ENCODE data around the gene COL25A1.

COL25A1 gene

DNA sequence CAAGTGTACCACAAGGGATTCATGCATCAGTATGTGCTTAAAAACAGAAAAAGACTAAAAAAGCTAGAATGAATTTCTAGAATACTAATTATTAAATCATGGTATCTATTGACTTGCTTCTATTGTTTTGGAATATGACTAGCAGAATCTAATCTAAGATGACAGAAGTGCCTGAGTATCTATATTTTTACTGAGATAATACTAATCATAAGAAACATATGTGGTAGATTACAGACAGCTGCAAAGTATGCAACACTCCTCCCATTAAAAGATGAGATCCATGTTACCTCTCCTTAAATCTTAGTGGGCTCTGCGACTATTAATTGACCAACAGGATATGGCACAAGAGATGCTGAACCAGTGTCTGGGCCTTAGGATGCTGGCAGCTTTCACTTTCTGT lies 89.4 kb downstream of the COL25A1 start:
- no peak for DNase-seq

DNA sequence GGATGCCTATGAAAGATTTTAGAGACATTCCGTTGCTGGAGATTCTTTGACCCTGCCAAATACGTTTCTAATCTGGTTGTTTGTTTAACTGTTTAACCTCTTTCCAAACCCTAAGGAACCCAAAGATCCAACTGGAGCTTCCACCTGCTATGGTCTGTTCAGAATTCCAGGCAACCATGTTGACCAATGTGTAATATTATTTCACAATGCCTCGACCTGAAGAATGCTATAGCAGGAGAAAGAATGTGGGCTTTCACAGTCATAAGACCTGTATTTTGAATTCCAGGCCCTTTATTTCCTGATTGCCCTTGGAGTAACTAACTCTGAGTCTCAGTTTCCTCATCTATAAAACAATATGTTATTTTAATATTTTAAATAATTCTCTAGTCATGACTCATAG lies 90.8 kb downstream of the COL25A1 start:
- DNase-seq, result no peak

DNA sequence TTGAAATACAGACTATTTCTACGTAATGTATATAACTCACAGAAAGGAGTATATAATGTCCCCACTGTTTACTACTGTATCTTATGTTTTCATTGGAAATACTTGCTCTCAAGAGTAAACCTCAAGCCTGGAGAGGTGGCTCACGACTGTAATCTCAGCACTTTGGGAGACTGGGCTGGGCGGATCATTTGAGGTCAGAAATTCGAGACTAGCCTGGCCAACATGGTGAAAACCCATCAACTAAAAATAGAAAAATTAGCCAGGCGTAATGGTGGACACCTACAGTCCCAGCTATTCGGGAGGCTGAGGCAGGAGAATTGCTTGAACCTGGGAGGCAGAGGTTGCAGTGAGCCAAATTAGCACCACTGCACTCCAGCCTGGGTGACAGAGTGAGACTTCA lies 92.8 kb downstream of the COL25A1 start:
- DNase-seq, result no peak

DNA sequence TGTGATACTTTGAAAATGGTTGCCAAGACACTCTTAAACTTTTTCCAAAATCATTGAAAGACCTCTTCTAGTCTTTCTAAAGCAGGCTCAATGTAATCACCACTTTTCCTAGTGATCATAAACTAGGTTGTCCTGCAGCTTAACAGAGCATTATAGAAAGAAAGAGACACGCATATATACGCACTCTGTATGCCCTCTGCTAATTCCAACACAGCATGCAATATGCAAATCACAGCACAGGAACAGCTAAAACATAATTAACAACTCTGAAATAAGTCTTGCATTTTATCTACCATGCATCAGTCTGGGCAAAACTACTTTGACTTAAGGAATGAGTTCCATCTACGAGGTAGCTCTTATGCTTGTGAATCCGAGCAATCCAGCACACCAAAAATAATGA lies 94.6 kb downstream of the COL25A1 start:
- no peak for DNase-seq

DNA sequence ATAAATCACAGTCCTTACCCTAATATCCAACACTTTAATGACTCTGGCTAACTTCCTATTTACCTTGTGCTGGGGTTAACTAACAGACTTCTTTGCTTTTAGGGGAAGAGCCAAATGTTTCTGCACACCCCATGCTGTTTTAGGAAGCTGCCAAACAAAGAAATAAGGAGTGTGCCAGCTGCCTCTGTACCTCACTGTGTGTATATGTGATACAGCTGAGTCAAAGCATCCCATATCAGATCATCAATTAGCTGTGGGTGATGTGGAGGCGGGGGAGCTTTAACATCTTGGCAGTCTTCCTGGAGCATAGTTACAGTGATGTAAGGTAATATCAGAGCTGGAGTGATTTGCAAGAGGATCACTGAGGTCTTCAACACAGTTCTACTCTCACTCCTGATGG lies 95.4 kb downstream of the COL25A1 start:
- DNase-seq, result no peak

DNA sequence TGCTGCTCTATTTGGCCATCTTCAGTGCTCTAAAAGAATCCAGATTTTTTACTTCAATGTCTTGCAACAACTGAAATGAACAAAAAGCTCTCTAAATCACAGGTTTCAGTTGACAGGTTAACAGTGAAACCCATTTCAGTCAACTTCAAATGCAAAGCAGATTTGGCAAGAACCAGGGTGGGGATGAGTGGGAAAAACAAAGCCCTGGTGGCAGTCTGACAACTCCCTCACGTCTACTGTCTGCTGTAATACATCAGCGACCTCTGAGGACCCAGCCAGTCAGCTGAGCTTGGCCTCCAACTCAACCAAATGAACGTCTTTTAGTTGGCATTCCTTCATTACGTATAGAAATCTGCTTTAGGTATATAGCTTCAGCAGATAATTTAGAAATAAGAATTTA lies 95.8 kb downstream of the COL25A1 start:
- no peak for DNase-seq

DNA sequence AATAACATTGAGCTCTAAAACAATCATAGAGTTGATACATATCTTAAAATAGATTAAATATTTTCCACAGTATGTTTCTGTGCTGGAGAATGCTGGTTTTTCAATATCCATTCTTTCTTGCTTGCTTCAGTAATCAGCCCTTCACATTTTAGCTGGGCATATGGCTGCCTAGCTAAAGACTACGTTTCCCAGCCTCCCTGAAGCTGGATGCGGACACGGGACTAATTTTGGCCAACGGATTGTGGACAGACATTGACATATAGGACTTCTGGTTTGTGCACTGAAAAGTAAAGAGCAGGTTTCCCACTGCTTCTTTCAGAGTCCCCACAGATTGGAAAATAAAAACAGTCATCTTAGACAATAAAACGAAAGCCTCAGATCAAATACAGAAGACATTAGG lies 97.3 kb downstream of the COL25A1 start:
- DNase-seq, result no peak

DNA sequence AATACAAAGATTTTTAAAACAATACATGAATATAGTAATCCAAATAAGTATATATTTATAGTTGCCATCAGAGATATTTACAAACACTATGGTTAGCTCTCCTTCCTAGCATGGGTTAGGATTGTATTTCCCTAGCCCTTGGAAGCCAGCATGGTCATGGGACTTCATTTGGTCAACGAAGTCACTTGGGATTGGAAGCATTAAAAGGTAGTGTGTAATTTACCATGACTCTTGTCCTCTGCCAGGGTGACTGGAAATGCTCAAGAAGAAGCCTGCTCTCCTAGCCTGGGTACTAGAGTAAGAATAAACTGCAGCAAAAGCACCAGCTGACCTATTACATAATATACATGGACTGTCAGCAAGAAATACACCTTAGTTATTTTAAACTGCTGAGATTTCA lies 102.9 kb downstream of the COL25A1 start:
- DNase-seq, result no peak

DNA sequence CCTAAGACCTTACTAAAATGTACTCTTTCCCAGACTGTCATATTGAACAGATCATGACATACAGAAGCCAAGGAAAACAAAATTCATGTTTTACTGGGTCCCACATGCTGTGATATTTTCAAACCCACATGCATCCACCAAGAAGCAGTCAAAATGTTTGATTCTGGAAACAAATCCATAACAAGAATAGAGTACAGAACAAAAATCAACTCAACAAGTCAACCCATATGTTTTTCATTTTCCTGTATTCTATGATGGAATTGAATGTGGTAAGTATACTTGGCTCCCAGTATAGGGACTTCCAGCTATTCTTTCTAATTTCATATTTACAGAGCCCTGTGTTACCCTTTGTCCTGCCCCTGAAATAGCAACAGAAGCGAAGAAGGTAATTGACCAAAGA lies 106.8 kb downstream of the COL25A1 start:
- DNase-seq, result no peak

DNA sequence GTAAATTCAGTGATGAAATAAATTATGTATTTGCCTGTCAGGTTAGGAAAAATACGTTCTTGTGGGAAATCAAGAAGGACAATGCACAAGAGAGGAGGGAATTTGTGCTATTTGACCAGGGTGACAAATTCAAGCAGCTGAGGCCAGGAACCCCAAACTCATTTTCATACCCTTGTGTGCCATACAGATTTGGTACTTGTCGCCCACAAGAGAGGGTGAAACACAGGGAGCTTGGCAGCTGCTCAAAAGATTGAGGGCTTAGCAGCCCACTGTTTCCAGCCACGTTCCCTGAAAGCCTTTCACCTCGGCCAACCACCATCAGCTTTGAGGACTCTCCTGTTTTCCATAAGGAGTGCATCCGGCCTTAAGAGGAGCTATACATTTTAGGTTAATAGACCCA lies 111.2 kb downstream of the COL25A1 start:
- DNase-seq, result no peak

DNA sequence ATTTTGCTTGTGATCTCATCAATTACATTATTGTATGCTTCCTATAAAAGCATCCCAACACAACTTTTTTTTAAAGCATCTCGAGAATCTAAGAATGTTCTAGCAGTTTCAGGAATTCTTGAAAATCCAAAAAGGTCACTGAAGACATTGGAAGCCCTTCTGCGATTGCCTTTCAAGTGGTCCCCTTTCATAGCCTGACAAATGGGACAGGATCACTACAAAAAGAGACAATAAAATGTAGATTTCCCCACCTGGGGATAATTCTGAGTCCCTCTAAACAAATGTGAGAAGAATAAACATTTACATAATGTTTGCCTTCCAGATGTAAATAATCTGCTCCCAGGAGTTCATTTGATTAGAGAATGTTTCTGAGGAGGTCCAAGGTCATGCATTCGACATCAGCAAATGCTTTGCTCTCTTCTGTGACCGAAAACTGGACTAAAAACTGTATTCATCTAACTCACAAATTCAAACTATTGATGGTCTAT lies 116.0 kb downstream of the COL25A1 start:
- no peak for DNase-seq

DNA sequence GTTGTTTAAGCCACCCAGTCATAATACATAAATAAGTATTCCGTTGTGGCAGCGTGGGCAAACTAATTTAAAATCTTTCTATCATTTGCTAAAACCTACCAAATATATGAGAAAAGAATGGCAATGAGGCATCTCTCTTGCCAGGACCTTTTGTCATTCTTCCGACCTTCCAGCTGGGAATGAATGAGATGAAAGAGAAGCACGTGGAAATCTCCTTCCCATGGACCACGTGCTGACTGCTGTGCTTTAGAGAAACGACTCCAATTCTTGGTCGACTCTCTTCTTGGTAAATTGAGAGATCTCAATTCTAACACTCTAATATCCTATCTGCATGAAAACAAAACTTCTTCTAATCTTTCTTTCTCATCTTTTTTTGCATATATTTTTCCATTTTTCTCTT lies 116.5 kb downstream of the COL25A1 start:
- no peak for DNase-seq

DNA sequence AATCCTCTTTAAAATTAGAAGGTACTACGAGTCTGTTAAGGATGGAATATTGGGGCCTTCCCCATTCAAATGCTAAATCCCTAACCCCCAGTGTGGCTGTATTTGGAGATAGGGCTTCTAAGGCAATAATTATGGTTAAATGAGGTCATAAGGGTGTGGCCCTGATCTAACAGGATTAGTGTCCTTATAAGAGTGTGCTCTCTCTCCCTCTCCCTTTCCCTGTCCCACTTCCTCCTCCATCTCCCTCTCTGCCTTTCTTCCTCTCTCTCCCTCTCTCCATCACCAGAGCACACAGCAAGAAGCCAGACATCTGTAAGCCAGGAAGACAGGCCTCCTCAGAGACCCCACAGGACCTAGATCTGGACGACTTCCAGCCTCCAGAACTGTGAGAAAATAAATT lies 116.9 kb downstream of the COL25A1 start:
- DNase-seq, result no peak

DNA sequence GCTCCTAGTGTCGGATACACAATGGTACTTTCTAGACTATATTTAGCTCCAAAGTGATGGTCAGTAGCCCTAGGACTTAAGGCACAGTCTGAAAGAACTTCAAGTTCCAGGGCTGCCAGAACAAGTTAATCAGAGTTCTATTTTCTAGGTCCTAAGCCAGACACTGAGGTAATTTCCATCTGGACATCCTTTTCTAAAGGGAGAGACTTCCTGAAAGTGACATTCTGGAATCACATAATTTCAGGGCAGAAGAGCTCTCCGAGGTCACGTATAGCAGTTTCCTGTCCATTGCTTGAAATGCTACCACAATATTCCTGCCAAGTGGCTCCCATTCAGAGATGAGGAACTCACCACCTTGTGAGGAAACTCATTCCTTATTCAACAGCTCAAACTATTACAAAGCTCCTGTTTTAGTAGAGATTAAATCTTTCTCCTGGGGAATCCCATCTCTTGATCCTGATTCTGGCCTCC lies 117.9 kb downstream of the COL25A1 start:
- DNase-seq, result no peak

DNA sequence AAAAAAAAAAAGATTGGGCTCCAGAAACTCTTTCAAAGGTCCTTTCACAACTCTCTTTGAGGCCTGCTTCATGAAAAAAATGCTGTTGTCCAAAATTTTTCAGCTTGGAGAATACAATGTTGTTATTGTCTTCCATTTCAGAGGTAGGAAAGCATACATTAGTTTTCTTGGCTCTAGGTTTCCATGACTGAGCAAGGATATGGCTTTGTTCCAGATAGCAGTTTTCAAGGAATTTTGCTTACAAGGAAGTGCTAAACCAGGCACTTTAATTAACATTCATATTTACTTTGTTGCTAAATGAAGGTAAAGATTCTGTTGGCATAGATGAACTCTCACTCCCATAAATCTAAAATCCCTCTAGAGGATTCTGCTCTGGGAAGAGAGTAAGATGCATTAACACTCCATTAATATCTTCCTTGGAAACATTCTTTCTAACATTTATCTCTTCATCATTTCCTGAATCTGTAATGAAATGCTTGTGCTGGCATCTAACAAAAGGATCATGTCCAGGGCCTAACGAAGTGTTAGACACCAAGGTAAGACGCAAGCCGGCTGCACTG lies 118.4 kb downstream of the COL25A1 start:
- no peak for DNase-seq

DNA sequence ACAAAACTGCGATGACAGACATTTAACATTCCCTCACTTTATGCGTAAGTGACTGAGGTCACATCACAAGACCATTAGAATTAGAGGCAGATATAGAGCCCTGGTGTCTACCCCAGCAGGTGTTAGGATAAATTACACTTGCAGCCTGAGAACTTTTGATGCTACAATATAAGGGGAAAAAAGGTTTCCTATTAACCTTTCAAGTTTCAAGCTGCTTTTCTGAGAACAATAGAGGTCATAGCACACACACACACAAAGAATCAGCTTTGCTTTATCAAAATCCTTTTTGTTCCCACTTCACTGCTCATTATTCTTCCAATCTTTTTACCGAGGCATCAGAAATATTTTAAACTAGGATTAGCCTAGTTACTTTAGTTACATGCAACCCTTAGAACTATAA lies 119.8 kb downstream of the COL25A1 start:
- no peak for DNase-seq

DNA sequence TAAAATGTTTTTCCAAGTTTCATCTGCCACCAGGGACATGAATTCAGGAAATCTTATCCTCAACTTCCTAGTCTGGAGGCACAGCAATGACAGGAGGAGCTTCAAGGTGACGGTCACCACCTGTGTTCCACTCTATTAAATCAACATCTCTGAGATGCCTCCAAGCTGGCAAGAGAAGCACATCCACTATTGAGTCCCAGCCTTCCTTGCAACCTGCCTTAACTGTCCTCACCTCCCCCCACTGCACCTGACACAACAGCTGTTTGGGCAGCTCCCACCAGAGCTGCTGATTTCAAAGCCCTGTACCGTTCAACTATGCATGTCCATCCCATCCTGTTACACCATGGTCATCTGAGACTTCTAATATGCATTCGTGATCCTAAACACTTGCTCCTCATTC lies 123.4 kb downstream of the COL25A1 start:
- no peak for DNase-seq

DNA sequence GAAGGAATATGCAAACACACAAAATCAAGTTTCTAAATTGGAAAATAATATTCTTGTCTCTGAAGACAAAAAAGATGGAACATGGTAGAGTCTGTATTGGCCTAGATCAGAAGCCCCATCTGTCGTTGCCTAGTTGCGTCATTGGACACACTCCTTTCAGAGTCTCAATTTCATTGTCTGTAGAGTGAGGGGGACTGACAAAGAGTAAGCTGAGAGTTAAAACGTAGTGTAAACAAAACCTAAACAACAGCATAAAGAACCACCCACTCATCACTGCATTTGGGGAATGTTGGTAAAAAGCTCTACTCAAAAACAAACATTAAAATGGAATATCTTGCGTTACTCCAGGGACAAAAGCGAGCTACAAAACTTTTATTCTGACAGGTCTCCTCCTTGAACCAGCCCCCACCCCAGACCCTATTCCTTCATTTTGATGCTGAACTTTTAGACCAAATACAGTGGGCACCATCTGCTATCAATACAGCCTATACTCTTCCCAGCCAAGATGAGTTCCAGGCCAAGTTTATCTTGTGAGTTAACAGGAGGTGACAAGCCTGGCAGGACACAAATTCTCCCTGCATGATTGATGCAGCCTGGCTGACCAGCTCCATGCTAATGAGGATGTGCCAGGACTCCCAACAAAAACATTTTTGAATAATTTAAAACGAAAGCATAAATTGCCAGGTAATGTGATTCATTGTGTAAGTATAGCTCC lies 125.2 kb downstream of the COL25A1 start:
- no peak for DNase-seq

DNA sequence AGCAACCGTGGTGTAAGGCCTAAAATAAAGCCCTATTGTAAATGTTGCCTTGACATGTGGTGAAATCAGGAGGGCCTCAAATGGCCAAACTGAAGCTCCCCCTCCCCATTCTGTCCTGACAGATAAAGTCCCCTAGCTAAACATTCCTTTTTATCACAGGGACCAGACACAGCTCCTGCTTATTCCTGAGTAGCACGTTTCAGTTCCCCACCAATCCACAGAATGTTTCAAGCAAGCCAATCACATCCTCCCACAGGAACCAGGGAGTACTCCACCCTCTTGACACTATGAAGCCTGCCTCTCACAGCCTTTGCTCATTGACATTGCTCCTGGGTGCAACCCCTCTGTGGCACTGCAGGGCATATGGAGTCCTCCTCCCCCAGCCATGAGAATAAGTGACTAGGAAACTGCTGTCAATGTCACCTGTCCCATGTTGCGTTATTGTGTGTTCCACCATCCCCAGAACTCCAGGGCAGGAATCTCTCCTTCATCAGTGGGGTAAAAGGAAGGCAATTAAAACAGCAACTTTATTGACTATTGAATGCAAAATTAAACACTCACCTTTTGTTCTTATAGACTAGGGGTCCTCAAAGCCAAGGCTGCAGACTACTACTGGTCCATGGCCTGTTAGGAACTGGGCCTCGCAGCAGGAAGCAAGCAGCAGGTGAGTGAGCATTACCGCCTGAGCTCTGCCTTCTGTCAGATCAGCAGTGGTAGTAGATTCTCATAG lies 128.1 kb downstream of the COL25A1 start:
- no peak for DNase-seq

DNA sequence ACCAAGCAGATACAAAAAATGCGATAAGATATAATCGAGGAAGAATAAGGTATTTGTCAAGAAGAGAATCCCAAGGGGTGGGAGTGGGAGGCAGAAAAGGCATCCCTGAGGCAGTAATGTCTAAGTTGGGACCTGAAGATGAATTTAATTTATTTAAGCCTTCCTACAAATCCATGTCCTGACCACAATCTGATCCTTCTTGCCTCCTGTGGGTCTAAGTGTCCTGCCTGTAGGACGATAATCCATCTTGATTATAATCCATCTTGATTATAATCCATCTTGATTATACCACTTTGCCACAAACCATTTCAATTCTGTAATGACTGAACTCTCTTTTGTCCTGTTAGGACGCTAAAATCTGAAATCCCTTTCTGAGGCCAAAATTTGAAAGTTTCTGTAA lies 130.2 kb downstream of the COL25A1 start:
- DNase-seq, result no peak

DNA sequence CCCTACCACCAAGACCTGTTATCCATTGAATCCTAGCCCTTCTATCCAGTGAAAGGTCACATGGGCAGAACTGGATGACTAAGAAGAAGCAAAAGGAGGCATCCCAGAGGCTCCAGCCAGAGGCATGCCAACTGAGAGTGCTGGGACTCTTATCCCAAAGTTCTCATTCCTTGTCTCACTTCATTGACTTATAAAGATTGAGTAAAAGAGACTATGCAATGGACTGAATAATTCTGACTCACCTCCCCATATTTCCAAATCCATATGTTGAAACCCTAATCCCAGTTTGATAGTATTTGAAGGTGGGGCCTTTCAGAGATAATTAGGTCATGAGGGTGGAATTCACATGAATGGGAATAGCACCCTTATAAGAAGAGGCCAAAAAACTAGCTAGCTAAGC lies 131.4 kb downstream of the COL25A1 start:
- no peak for DNase-seq

DNA sequence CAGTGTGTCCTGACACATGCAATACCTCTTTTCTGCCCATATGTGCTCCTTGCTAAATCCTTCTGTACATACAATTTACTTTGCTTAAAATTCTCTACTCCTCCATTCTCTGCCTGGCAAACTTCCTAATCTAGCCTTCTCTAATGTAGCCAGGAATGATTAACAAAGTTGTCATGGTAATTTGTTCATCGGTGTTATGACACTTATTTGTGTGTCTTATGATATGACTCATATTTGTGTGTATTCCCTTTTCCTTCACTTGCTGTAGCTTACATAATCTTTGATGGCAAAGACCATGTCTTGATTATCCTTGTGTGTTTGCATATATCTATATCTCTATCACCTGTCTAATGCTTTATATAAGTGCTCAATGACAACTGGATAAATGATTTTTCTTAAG lies 133.3 kb downstream of the COL25A1 start:
- no peak for DNase-seq

DNA sequence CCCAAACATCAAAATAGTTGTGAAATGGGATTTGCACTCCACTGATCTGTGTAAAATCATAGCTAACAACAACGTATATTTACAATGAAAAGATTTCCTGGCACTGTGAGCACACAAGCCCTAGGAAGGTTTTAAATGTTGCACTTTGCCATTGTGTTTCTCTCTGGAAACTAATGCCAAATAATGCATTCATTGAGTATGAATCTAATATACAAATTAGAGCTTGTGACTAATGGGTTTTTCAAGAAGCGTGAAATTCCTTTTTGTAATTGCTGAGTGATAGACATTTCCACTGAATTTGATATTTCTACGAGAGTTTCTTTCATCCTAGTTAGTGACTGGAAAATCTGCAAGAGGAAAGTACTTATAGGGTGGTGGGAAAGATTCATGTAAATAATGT lies 135.9 kb downstream of the COL25A1 start:
- no peak for DNase-seq

DNA sequence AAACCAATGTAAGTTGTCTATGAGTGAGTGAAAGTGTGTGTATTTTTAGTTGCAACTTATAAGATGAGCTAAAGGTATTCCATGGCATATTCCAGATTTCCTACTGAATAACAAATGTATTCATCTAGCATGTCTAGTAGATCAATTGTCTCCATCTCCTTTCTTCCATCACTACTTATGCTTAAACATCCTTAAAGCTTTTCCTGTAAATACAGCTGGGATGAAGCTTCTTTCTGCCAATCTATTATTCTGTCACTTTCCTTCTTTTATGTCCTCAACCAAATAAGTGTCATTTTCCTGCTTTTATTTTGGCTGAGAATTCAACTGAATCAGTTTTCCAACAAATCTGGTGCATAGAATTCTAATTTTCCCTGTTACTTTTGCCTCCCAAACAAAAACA lies 136.3 kb downstream of the COL25A1 start:
- DNase-seq, result no peak

All from SHP77 treated with DMSO at 0.1 percent for 48 hours (cell line).